ENCODE data around the gene GLIS2. TPM values are rescaled to one million over a fixed set of nuclear protein-coding genes. Genes with fewer than 3 reads are reported as not detected.

Gene GLIS2
- total and polyA plus RNA-seq, 10 of the 15 experiments (the other 5 are each of a cell fraction or from before 2014, with no cell fraction given): 0.03 to 0.64 (median 0.18) TPM; not detected in 4

GRCh38 chr16:4288148-4288921 lies 27.5 kb upstream of the GLIS2 start (continued):
- no peak for TF ChIP-seq IRF3 (IDR thresholded peaks at IDR 0.05)
- no peak for TF ChIP-seq KLF5 (IDR thresholded peaks at IDR 0.05; ENCODE audit: partially characterized antibody)
- no peak for TF ChIP-seq PBX3 (IDR thresholded peaks at IDR 0.05; ENCODE audit: insufficient replicate concordance, low read depth, low read length)
- no peak for TF ChIP-seq FOXK2 (IDR thresholded peaks at IDR 0.05)
- no peak for TF ChIP-seq SP1 (IDR thresholded peaks at IDR 0.05; ENCODE audit: low read depth, low read length)
- TF ChIP-seq PKNOX1 (IDR thresholded peaks at IDR 0.05): no peak
- TF ChIP-seq ZNF217 (IDR thresholded peaks at IDR 0.05): no peak
- TF ChIP-seq, protein P1, sequence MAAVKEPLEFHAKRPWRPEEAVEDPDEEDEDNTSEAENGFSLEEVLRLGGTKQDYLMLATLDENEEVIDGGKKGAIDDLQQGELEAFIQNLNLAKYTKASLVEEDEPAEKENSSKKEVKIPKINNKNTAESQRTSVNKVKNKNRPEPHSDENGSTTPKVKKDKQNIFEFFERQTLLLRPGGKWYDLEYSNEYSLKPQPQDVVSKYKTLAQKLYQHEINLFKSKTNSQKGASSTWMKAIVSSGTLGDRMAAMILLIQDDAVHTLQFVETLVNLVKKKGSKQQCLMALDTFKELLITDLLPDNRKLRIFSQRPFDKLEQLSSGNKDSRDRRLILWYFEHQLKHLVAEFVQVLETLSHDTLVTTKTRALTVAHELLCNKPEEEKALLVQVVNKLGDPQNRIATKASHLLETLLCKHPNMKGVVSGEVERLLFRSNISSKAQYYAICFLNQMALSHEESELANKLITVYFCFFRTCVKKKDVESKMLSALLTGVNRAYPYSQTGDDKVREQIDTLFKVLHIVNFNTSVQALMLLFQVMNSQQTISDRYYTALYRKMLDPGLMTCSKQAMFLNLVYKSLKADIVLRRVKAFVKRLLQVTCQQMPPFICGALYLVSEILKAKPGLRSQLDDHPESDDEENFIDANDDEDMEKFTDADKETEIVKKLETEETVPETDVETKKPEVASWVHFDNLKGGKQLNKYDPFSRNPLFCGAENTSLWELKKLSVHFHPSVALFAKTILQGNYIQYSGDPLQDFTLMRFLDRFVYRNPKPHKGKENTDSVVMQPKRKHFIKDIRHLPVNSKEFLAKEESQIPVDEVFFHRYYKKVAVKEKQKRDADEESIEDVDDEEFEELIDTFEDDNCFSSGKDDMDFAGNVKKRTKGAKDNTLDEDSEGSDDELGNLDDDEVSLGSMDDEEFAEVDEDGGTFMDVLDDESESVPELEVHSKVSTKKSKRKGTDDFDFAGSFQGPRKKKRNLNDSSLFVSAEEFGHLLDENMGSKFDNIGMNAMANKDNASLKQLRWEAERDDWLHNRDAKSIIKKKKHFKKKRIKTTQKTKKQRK (IDR thresholded peaks at IDR 0.05; ENCODE audit: low read depth, low read length): no peak
- TF ChIP-seq RBBP5 (conservative IDR thresholded peaks at IDR 0.05): no peak
- TF ChIP-seq STAT3 (IDR thresholded peaks at IDR 0.05; ENCODE audit: low read depth, low read length): no peak
- TF ChIP-seq ATF3 (IDR thresholded peaks at IDR 0.05; ENCODE audit: borderline replicate concordance, extremely low read depth, low read depth, low read length): no peak
- no peak for TF ChIP-seq YBX1 (IDR thresholded peaks at IDR 0.05)
- TF ChIP-seq TCF7 (IDR thresholded peaks at IDR 0.05; ENCODE audit: borderline replicate concordance): no peak
- no peak for TF ChIP-seq SUZ12 (IDR thresholded peaks at IDR 0.05; ENCODE audit: unreplicated experiment)
- TF ChIP-seq NR2C1 (IDR thresholded peaks at IDR 0.05): no peak
- TF ChIP-seq MTA3 (IDR thresholded peaks at IDR 0.05; ENCODE audit: borderline replicate concordance, low read length): no peak
- TF ChIP-seq, protein P2, sequence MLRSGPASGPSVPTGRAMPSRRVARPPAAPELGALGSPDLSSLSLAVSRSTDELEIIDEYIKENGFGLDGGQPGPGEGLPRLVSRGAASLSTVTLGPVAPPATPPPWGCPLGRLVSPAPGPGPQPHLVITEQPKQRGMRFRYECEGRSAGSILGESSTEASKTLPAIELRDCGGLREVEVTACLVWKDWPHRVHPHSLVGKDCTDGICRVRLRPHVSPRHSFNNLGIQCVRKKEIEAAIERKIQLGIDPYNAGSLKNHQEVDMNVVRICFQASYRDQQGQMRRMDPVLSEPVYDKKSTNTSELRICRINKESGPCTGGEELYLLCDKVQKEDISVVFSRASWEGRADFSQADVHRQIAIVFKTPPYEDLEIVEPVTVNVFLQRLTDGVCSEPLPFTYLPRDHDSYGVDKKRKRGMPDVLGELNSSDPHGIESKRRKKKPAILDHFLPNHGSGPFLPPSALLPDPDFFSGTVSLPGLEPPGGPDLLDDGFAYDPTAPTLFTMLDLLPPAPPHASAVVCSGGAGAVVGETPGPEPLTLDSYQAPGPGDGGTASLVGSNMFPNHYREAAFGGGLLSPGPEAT (IDR thresholded peaks at IDR 0.05; ENCODE audit: low read depth): peak; percentile 25; the same call in 1 of the 2 replicates
- TF ChIP-seq E2F8 (IDR thresholded peaks at IDR 0.05; ENCODE audit: low read depth, partially characterized antibody): no peak
